NCI-H69 (cell line): ENCODE measurements around the gene MYO9B.

Experiments
- DNase-seq: peaks from one replicate; lab custom pipeline; 2025; lab: John Stamatoyannopoulos, UW

The MYO9B gene

GRCh38 chr19:17075035-17075863 is at the start of gene MYO9B, which contains the start of gene HAUS8:
Gene MYO9B, plus strand, starts transcription at chr19:17075777. Its CDS starts 25,941 bp downstream, at chr19:17101718.
Gene HAUS8, minus strand, starts transcription at chr19:17075452. Its CDS starts 30 bp downstream, at chr19:17075422.
- peak; percentile 100 for DNase-seq

- DNase-seq = peak; percentile 15
These were observed 49.5 kb upstream of the MYO9B start for GRCh38 chr19:17025991-17026658.

- DNase-seq = no peak
These were observed 48.7 kb upstream of the MYO9B start, which contains the start of gene CPAMD8 for GRCh38 chr19:17026706-17027534. Gene CPAMD8, minus strand, starts transcription at chr19:17026810. Its CDS starts 168 bp downstream, at chr19:17026642.

- no peak for DNase-seq
These were observed 48.0 kb upstream of the MYO9B start for GRCh38 chr19:17027535-17027975.

- no peak for DNase-seq
These were observed 43.8 kb upstream of the MYO9B start for GRCh38 chr19:17031741-17032140.

- no peak for DNase-seq
These were observed 39.6 kb upstream of the MYO9B start for GRCh38 chr19:17035842-17036424.

GRCh38 chr19:17036640-17037039 is 38.9 kb upstream of the MYO9B start:
- no peak for DNase-seq

GRCh38 chr19:17037184-17037583 is 38.4 kb upstream of the MYO9B start:
- no peak for DNase-seq

GRCh38 chr19:17037966-17038500 is 37.5 kb upstream of the MYO9B start:
- DNase-seq = no peak

- peak; percentile 71 for DNase-seq
These were observed 33.6 kb upstream of the MYO9B start for GRCh38 chr19:17041976-17042375.

- DNase-seq = no peak
These were observed 31.8 kb upstream of the MYO9B start for GRCh38 chr19:17043744-17044143.

- DNase-seq = no peak
These were observed 29.6 kb upstream of the MYO9B start for GRCh38 chr19:17045907-17046502.

GRCh38 chr19:17048885-17049453 is 26.6 kb upstream of the MYO9B start:
- DNase-seq = no peak

- DNase-seq = no peak
These were observed 25.8 kb upstream of the MYO9B start for GRCh38 chr19:17049711-17050280.

- peak; percentile 55 for DNase-seq
These were observed 23.1 kb upstream of the MYO9B start for GRCh38 chr19:17052439-17052838.

GRCh38 chr19:17054746-17055145 is 20.8 kb upstream of the MYO9B start:
- no peak for DNase-seq

- no peak for DNase-seq
These were observed 19.9 kb upstream of the MYO9B start for GRCh38 chr19:17055636-17056035.

- no peak for DNase-seq
These were observed 17.3 kb upstream of the MYO9B start for GRCh38 chr19:17058236-17058635.

- no peak for DNase-seq
These were observed 14.8 kb upstream of the MYO9B start for GRCh38 chr19:17060802-17061201.

GRCh38 chr19:17061205-17061604 is 14.4 kb upstream of the MYO9B start:
- DNase-seq = no peak
